Dendritic cell treated with granulocyte-macrophage colony-stimulating factor and Interleukin-4, amounts not matched to agents 40 ng/mL and 50 ng/mL, for 4 days (primary cell): ENCODE measurements around the gene CROCC.
"Not testable (repeated sequence)": the region's sequence is repeated elsewhere in the genome, so short reads cannot be mapped to it uniquely, and the experiment has no call there.

ENCODE experiments used
- H3K27ac Mint-ChIP-seq: one replicate; pipeline ENCODE4 v1.8.0; 2022; ENCODE audit warnings: mild to moderate bottlenecking, mixed read lengths
- H3K27me3 Mint-ChIP-seq: one replicate; pipeline ENCODE4 v1.8.0; 2022; ENCODE audit warnings: mild to moderate bottlenecking, mixed read lengths
- H3K36me3 Mint-ChIP-seq: one replicate; pipeline ENCODE4 v1.8.0; 2022; ENCODE audit warnings: low read depth, mixed read lengths
- H3K4me1 Mint-ChIP-seq: one replicate; pipeline ENCODE4 v1.8.0; 2022; ENCODE audit warnings: low read depth, mixed read lengths
- H3K4me3 Mint-ChIP-seq: one replicate; pipeline ENCODE4 v1.8.0; 2022; ENCODE audit warnings: mild to moderate bottlenecking, moderate library complexity, mixed read lengths
- H3K9me3 Mint-ChIP-seq: one replicate; pipeline ENCODE4 v1.8.0; 2022; ENCODE audit warnings: mixed read lengths
- intact Hi-C: fragments of 100-400 bp; cut with micrococcal nuclease; formaldehyde crosslinking; loops from one replicate; pipeline ENCODE4 v1.15.0; 2022

Gene CROCC

DNA sequence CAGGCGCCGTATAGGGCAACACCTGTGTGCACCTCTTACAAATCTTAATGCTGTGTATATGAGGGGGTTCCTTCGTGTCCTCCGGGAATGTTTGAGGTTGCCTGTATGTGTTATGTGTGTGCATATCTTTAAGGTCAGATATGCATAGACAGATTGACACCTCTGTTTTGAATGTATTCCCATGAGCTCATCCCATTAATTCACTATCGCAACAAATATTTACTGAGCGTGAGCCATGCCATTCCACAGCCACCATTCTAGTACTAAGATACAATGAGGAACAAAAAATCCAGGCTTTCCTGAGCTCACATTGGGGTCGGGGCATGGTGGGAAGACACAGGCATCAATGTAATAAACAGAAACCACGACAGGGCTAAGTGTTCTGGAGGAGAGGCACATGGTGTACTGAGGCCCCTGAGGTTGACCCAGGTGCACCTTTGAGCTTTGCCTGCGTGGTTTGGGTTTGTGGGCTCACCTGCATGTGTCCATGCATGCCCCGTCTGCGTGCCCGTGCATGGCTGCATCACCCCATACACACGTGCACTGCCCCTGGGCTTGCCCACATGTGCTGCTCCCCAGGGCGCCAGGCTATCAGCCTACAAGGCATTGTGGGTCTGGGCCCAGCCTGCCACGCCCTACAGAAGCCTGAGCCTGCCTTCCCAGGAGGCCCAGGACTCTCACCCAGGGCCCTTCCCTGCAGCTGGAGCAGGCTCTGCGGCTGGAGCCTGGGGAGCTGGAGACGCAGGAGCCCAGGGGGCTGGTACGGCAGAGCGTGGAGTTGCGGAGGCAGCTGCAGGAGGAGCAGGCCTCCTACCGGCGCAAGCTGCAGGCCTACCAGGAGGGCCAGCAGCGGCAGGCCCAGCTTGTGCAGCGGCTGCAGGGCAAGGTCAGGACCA lies 7.7 kb downstream of the CROCC start:
- H3K27me3 Mint-ChIP-seq, H3K9me3 Mint-ChIP-seq, H3K4me3 Mint-ChIP-seq, H3K4me1 Mint-ChIP-seq, intact Hi-C loops, H3K27ac Mint-ChIP-seq: not testable (repeated sequence)
- peaks cover 17% of the 10 kb centered on the region for H3K36me3 Mint-ChIP-seq

DNA sequence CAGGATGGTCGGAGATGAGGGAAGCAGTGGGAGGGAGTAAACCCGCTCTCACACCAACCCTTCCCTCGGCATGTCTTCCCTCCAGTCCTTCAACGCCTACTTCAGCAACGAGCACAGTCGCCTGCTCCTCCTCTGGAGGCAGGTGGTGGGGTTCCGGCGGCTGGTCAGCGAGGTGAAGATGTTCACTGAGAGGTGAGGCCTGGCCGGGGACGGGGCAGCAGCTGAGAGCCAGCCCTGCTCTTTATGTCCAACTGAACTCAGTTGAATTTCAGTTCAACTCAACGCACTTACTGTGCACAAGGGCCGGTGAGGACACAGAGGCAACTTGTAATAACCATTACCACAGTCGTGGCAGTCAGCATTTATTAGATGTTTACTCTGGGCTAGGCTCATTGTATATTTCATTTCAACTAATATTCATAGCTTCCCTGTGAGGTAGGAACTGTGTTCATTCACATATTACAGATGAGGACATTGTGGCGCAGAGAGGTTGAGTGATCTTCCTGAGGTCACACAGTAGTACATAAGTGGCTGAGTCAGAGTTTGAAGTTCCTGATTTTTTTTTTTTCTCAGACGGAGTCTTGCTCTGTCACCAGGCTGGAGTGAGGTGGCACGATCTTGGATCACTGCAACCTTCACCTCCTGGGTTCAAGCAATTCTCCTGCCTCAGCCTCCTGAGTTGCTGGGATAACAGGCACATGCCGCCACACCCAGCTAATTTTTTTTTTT lies 9.6 kb downstream of the CROCC start:
- H3K27me3 Mint-ChIP-seq, H3K9me3 Mint-ChIP-seq, H3K27ac Mint-ChIP-seq, H3K4me3 Mint-ChIP-seq, H3K4me1 Mint-ChIP-seq, intact Hi-C loops: not testable (repeated sequence)
- peaks cover 26% of the 10 kb centered on the region for H3K36me3 Mint-ChIP-seq

DNA sequence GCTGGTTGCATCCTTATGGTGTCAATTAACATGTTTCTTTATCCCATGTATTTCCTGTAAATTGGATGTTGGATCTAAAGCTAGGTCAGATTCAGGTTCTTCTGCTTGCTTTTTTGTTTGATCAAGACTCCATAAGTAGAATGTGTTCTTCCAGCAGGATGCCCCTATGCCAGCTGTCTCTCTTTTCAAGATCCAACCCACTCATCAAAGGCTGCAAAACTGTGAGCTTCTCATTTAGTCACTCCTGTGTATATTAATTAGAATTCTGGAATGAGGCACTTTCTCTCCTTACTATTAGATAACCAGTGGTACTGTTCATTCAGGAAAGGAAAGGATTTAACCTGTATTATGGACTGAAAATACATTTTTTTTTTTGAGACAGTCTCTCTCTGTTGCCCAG lies 12.2 kb downstream of the CROCC start:
- H3K27me3 Mint-ChIP-seq, H3K9me3 Mint-ChIP-seq, H3K4me1 Mint-ChIP-seq, intact Hi-C loops, H3K27ac Mint-ChIP-seq, H3K4me3 Mint-ChIP-seq: not testable (repeated sequence)
- peaks cover 49% of the 10 kb centered on the region for H3K36me3 Mint-ChIP-seq

DNA sequence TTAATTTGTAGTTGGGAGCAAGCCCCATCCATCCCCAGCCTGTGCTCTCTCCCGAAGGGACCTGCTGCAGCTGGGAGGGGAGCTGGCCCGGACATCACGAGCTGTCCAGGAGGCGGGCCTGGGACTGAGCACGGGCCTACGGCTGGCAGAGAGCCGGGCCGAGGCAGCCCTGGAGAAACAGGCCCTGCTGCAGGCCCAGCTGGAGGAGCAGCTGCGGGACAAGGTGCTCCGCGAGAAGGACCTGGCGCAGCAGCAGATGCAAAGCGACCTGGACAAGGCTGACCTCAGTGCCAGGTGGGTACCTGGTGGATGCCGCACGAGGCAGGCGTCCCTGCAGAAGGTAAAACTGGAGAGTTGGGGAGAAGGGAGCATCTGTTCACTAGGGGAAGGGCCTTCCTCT lies 14.8 kb downstream of the CROCC start:
- H3K27ac Mint-ChIP-seq, H3K4me1 Mint-ChIP-seq, H3K4me3 Mint-ChIP-seq, H3K27me3 Mint-ChIP-seq, H3K9me3 Mint-ChIP-seq, intact Hi-C loops: not testable (repeated sequence)
- peaks cover 46% of the 10 kb centered on the region for H3K36me3 Mint-ChIP-seq

DNA sequence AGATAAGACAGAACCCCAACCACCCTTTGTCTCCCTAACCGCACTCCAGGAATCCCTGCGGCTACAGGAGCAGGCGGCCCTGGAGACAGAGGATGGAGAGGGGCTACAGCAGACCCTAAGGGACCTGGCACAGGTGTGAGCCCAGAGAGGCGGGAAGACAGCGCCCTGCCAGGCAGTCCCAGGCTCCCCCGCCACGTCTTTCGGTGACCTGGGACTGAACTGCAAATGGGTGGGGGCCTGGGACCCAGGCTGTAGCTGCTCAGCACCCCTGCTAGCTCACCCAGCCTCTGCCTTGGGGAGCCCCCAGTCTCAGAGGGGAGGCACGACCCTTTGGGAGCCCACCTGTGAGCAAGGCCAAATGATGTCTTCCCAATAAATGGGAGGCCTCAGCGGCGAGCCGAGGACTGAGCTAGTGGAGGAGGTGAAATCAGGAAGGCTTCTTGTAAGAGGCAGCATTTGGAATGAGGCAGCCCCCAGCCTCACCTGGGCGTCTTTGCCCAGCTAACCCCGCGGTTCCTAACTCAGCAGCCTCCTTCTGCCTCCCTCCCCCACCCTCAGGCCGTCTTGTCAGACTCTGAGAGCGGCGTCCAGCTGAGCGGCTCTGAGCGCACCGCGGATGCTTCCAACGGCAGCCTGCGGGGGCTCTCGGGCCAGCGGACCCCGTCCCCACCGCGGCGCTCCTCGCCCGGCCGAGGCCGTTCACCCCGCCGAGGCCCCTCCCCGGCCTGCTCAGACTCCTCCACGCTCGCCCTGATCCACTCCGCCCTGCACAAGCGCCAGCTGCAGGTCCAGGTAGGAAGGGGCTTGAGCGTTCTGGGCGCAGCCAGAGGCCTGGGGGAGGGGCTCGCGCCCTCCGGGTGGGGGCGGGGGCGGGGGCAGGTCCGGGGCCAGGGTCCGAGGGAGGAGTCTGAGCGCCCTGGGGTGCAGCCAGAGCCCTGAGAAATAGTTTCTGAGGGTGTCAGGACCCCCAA lies 16.9 kb downstream of the CROCC start:
- H3K9me3 Mint-ChIP-seq: no peaks in the 10 kb centered on the region
- H3K4me3 Mint-ChIP-seq: no peak overlapping the region
- no peak overlapping the region for H3K27ac Mint-ChIP-seq
- no peaks in the 10 kb centered on the region for H3K4me1 Mint-ChIP-seq
- intact Hi-C loops: no loop called here
- H3K36me3 Mint-ChIP-seq: peaks cover 48% of the 10 kb centered on the region
- no peaks in the 10 kb centered on the region for H3K27me3 Mint-ChIP-seq

DNA sequence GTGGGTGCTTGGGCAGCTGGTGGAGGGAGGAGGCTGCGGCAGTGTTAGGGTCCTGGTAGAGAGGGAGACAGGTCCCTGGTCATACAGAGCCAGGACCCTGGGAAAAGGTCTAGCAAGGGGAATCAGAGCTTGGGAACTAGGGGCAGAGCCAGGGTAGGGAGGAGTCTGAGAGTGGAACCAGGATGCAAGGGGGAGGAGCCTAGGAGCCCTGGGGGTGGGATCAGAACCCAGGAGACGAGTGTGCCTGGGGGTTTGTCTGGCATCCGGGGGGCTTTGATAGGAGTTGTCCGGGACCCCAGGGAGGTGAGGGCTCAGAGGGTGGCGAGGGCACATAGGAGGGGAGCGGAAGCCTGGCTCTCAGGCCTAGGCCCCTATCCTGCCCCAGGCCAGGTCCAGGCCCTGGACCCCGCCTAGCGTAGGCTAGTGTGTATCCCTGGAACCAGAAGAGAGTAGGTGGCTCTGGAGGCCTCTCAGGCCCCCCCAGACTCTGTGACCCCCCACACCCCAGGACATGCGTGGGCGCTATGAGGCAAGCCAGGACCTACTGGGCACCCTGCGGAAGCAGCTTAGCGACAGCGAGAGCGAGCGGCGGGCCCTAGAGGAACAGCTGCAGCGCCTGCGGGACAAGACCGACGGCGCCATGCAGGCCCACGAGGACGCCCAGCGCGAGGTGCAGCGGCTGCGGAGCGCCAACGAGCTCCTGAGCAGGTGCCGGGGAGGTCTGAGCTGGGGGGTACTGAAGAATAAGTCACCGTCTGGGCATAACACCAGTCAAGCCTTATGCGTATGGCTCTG lies 17.9 kb downstream of the CROCC start:
- intact Hi-C loops: not testable (repeated sequence)

DNA sequence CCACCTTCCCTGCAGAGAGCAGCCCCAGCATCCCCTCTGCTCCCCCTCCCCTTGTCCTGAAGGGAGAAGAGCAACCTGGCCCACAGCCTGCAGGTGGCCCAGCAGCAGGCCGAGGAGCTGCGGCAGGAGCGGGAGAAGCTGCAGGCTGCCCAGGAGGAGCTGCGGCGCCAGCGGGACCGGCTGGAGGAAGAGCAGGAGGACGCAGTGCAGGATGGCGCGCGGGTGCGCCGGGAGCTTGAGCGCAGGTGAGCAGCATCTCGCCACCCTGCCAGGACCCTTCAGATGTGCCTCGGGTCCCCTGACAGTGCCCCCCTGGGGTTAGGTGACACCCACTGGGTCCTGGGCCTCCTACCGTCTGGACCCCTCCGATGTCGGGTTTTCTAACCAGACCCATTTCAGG lies 22.3 kb downstream of the CROCC start:
- Mint-ChIP-seq H3K9me3 (no peaks in the 10 kb centered on the region), H3K36me3 (peaks cover 43% of the 10 kb centered on the region), H3K27me3 (no peaks in the 10 kb centered on the region), H3K4me1 (no peaks in the 10 kb centered on the region), H3K4me3 (no peak overlapping the region), H3K27ac (no peak overlapping the region)
- intact Hi-C loops: no loop called here

More for the DNA sequence above, 17.9 kb downstream of the CROCC start:
- not testable (repeated sequence) for H3K27me3 Mint-ChIP-seq, H3K27ac Mint-ChIP-seq, H3K4me3 Mint-ChIP-seq, H3K9me3 Mint-ChIP-seq, H3K4me1 Mint-ChIP-seq
- peaks cover 54% of the 10 kb centered on the region for H3K36me3 Mint-ChIP-seq

DNA sequence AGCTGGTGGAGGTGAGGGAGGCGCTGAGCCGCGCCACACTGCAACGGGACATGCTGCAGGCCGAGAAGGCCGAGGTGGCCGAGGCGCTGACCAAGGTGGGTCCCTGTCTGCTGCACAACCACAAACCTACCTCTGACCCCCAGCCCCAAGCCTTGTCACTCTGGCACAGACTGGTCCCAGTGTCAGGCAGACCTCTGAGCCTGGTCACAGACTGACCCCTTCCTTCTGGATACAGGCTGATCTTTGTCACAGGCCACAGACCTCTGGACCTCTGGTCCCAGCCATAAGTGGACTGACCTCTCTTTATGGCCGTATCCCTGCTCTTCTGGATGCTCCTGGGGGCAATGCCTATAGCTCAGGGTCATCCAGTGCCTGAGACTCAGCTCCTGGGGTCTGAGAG lies 23.8 kb downstream of the CROCC start:
- peaks cover 34% of the 10 kb centered on the region for H3K36me3 Mint-ChIP-seq
- H3K27ac Mint-ChIP-seq, intact Hi-C loops, H3K4me1 Mint-ChIP-seq, H3K9me3 Mint-ChIP-seq, H3K27me3 Mint-ChIP-seq, H3K4me3 Mint-ChIP-seq: not testable (repeated sequence)

DNA sequence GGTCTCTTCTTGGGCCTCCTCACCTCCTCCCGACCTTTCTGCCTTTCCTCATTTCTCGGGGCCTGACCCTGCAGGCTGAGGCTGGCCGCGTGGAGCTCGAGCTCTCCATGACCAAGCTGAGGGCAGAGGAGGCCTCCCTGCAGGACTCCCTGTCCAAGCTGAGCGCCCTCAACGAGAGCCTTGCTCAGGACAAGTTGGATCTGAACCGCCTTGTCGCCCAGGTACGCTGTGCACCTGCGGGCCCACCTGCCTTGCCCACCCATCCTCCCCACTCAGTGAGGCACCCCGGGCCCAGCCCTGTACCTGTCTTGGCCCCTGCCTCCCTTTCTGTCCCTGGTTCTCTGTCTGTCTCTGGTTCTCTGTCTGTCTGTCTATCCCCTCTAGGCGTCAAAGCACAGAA lies 24.5 kb downstream of the CROCC start:
- H3K27ac Mint-ChIP-seq, H3K4me3 Mint-ChIP-seq, H3K27me3 Mint-ChIP-seq, intact Hi-C loops, H3K9me3 Mint-ChIP-seq, H3K4me1 Mint-ChIP-seq: not testable (repeated sequence)
- H3K36me3 Mint-ChIP-seq: peaks cover 29% of the 10 kb centered on the region

DNA sequence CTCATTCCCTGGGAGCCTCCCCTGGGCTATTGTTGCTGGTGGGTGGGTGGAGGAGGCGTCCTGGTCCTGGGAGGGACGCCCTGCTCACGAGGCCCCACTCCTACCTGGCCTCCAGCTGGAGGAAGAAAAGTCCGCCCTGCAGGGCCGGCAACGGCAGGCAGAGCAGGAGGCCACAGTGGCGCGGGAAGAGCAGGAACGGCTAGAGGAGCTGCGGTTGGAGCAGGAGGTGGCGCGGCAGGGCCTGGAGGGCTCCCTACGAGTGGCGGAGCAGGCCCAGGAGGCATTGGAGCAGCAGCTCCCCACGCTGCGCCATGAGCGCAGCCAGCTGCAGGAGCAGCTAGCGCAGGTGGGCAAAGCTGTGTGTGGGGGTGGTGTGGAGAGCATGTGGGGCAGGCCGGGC lies 24.9 kb downstream of the CROCC start:
- Mint-ChIP-seq H3K27ac (no peak overlapping the region), H3K4me3 (no peak overlapping the region), H3K9me3 (no peaks in the 10 kb centered on the region), H3K4me1 (no peaks in the 10 kb centered on the region), H3K36me3 (peaks cover 29% of the 10 kb centered on the region), H3K27me3 (no peaks in the 10 kb centered on the region)
- intact Hi-C loops: no loop called here

DNA sequence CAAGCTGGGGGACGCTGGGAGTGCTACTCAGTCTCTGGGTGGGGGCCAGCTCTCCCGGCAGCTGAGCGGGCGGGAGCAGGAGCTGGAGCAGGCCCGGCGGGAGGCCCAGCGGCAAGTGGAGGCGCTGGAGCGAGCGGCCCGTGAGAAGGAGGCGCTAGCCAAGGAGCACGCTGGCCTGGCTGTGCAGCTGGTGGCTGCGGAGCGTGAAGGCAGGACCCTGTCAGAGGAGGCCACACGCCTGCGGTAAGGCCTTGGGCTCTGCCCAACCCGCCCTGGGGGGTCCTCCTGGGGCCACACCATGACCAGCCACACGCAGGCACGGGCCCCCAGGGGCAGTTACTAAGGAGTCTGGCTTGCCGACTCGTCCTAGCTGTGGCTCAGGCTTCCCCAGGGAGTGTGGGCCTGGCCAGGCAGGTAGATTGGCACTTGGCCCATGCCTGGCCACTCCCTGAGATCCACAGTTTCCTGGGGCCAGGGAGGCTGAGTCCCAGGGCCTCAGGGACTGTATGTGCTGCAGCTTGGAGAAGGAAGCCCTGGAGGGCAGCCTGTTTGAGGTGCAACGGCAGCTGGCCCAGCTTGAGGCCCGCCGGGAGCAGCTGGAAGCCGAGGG lies 26.7 kb downstream of the CROCC start:
- H3K4me3 Mint-ChIP-seq, H3K9me3 Mint-ChIP-seq, H3K27me3 Mint-ChIP-seq, intact Hi-C loops, H3K27ac Mint-ChIP-seq, H3K4me1 Mint-ChIP-seq: not testable (repeated sequence)
- H3K36me3 Mint-ChIP-seq: peaks cover 35% of the 10 kb centered on the region

DNA sequence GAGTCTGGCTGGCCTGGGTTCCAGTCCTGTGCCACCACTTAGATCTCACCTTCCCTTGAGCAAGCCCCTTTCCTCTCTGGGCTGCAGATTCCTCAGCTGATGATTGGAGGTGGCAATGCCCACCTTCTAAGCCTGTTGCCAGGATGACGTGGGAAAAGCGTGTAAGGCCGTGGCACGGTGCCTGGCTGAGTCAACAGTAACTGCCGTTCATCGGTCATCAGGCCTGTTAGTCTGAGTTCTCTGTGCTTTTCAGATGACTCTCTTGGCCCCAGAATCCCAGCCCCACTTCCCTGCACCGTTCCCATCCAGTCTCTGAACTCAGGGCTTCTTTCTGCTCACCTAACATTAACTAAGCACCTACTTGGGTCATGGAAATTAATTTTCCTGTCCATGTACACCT lies 27.3 kb downstream of the CROCC start:
- H3K36me3 Mint-ChIP-seq: peaks cover 29% of the 10 kb centered on the region
- H3K27ac Mint-ChIP-seq, intact Hi-C loops, H3K9me3 Mint-ChIP-seq, H3K27me3 Mint-ChIP-seq, H3K4me1 Mint-ChIP-seq, H3K4me3 Mint-ChIP-seq: not testable (repeated sequence)

DNA sequence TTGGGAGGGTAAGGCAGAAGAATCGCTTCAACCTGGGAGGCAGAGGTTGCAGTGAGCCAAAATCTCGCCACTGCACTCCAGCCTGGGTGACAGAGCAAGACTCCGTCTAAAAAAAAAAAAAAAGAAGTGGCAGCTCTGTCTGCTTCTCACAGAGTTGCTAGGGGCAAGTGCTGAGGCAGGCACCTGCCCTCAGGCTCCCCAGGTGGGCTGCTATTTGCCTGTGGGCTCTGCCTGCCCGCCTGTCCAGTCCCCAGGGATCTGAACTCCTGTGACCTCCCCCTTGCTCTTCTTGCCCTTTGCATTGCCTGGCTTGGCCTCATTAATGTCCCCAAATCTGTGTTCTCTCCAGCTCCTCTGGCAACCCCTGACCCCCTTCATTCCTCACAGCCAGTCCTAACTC lies 30.6 kb downstream of the CROCC start:
- intact Hi-C loops, H3K4me3 Mint-ChIP-seq, H3K27me3 Mint-ChIP-seq, H3K27ac Mint-ChIP-seq, H3K4me1 Mint-ChIP-seq, H3K9me3 Mint-ChIP-seq: not testable (repeated sequence)
- peaks cover 19% of the 10 kb centered on the region for H3K36me3 Mint-ChIP-seq
